Ovary (tissue), 9 donors: ENCODE results near the gene ASB16. TPM values are rescaled to one million over a fixed set of nuclear protein-coding genes. Genes with fewer than 3 reads are reported as not detected.

Source experiments
- DNase-seq, 5 donors: peaks; one replicate each; pipeline ENCODE4 v3.0.0-alpha.2; 2019 to 2020
- H3K27ac ChIP-seq, 2 donors: fragments of 200-600 bp; one replicate each; pipeline versions ENCODE4 v1.5.1 to v1.8.0; 2019 to 2022
- H3K27me3 ChIP-seq: fragments of 200-600 bp; one replicate; pipeline ENCODE4 v1.8.0; 2022
- H3K36me3 ChIP-seq: fragments of 200-600 bp; sonication (generic); one replicate; pipeline ENCODE4 v1.5.1; 2019
- H3K4me1 ChIP-seq: one replicate; pipeline ENCODE4 v1.8.1; 2013; ENCODE audit warnings: mild to moderate bottlenecking, moderate library complexity; ENCODE audit not compliant: insufficient read depth
- H3K4me3 ChIP-seq: fragments of 200-600 bp; sonication (generic); one replicate; pipeline ENCODE4 v1.5.1; 2017
- H3K9me3 ChIP-seq, 2 donors: fragments of 200-600 bp in 1 of 2; sonication (generic) in 1 of 2; one replicate each; pipeline versions ENCODE4 v1.5.1 to v1.8.1; 2013 to 2019; ENCODE audit warnings: mild to moderate bottlenecking in 1 of 2, moderate library complexity in 1 of 2
- EP300 ChIP-seq: sonication (generic); formaldehyde crosslinking; IDR thresholded peaks from one replicate; pipeline ENCODE4 v1.6.1; 2017; ENCODE audit warnings: antibody characterized with exemption
- POLR2A ChIP-seq: fragments of 450-650 bp; IDR thresholded peaks from one replicate; pipeline ENCODE4 v1.6.1; 2017; ENCODE audit warnings: antibody characterized with exemption, mild to moderate bottlenecking, moderate library complexity
- WGBS, 3 donors: extraction: QIAGEN DNeasy Blood & Tissue Kit in 1 of 3; methylation state at CpG; one replicate each; pipeline versions ENCODE4 v1.1.5 to v1.1.7; 2013 to 2017; 5-methylcytosine and 5-hydroxymethylcytosine counted together
- intact Hi-C, 4 donors: fragments of 100-400 bp; cut with DNase I; formaldehyde crosslinking; loops; one replicate each; pipeline versions ENCODE4 v1.11.0 to v1.15.1; 2022 to 2023
- polyA plus RNA-seq, 2 donors: library from polyadenylated mRNA; stranded (reverse); fragments of 200-250 nt in 1 of 2; fragments of 350-450 nt in 1 of 2; fragmentation: Illumina TruSeq in 1 of 2; extraction: RNeasy Lipid Tissue Mini Kit (QIAGEN cat#74804) in 1 of 2; gene quantifications; one replicate each; pipeline ENCODE4 v1.2.3, GENCODE V29; 2013 to 2014
- total RNA-seq, 7 donors: library from RNA; depleted of rRNA in 2 of 7; stranded (reverse); fragments of >200 nt in 2 of 7; fragmentation: NEBNext Ultra II Directional in 3 of 7; extraction: Animal tissue kit (Norgen Biotek cat#: 25700) in 3 of 7; gene quantifications; one replicate each; pipeline versions ENCODE4 v1.1.0 to v1.2.4, GENCODE V29; 2016 to 2023
- TF ChIP-seq, protein P1 (sequence below), 3 donors: fragments of 450-650 bp in 2 of 3; fragments of 200-600 bp in 1 of 3; IDR thresholded peaks; one replicate each; pipeline versions ENCODE4 v1.5.1 to v1.8.0; 2016 to 2022; ENCODE audit warnings: antibody characterized with exemption in 3 of 3, mild to moderate bottlenecking in 1 of 3
- donor health status: DM: no; HTN: no; CAD: no; lungs with moderate emphysema.
- donor health status: DM: no; HTN: no; CAD: no.
- donor health status: Bipolar disorder and iron deficiency.
- donor health status: DM: yes; HTN: yes; CAD: no.
- donor health status: DM: no; HTN: no; CAD: no.
- donor health status: DM: yes; HTN: yes; CAD: no.

Gene ASB16
- total and polyA plus RNA-seq, 9 donors = 0.10 to 1.8 (median 0.98) TPM; not detected in 1

DNA sequence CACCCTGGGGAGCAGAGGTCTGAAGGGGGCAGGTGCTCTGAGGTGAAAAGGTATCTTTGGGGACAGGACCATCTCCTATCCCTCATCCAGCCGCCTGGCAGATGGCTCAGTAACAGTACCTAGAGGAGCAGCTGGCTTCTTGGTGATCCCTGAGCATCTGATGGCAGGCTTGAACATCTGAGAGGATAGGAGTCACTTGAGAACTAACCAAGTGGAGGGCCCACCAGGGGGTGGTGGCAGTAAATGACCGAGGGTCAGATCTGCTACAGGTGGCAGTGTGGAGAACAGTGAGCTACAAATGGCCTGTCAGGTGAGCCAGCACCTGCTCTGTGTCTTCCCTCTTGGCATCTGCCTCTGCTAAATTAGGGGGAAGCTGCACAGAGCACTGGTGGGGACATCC, 15.0 kb upstream of the ASB16 start:
- no peaks in the 10 kb centered on the region for H3K36me3 ChIP-seq
- no peaks in the 10 kb centered on the region for H3K9me3 ChIP-seq
- no peak for TF ChIP-seq EP300
- TF ChIP-seq POLR2A = no peak
- TF ChIP-seq, protein P1, sequence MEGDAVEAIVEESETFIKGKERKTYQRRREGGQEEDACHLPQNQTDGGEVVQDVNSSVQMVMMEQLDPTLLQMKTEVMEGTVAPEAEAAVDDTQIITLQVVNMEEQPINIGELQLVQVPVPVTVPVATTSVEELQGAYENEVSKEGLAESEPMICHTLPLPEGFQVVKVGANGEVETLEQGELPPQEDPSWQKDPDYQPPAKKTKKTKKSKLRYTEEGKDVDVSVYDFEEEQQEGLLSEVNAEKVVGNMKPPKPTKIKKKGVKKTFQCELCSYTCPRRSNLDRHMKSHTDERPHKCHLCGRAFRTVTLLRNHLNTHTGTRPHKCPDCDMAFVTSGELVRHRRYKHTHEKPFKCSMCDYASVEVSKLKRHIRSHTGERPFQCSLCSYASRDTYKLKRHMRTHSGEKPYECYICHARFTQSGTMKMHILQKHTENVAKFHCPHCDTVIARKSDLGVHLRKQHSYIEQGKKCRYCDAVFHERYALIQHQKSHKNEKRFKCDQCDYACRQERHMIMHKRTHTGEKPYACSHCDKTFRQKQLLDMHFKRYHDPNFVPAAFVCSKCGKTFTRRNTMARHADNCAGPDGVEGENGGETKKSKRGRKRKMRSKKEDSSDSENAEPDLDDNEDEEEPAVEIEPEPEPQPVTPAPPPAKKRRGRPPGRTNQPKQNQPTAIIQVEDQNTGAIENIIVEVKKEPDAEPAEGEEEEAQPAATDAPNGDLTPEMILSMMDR (IDR thresholded peaks at IDR 0.05) = no peak
- H3K27me3 ChIP-seq = no peaks in the 10 kb centered on the region
- no peak overlapping the region for H3K4me3 ChIP-seq
- H3K27ac ChIP-seq = no peak overlapping the region
- DNase-seq = no peak
- no peaks in the 10 kb centered on the region for H3K4me1 ChIP-seq
- intact Hi-C loops = no loop called here
- WGBS, 3 donors = 83 to 89% (median 86%) methylated on average over 2 of the region's 2 CpGs

GRCh38 chr17:44159519-44160210, 10.8 kb upstream of the ASB16 start:
- Histone ChIP-seq H3K4me1 (no peaks in the 10 kb centered on the region), H3K27ac (no peak overlapping the region), H3K4me3 (no peak overlapping the region), H3K9me3 (no peaks in the 10 kb centered on the region), H3K36me3 (no peaks in the 10 kb centered on the region), H3K27me3 (no peaks in the 10 kb centered on the region)
- TF ChIP-seq, protein P1 (IDR thresholded peaks at IDR 0.05) = no peak
- no peak for TF ChIP-seq POLR2A
- no peak for TF ChIP-seq EP300
- WGBS, 3 donors = 81 to 82% (median 81%) methylated on average over 15 of the region's 15 CpGs
- no peak for DNase-seq
- intact Hi-C loops = loop anchor here in 1 of 4 donors (10.0 kb wide), 1 partner anchor 215 kb away; the partner anchor contains the start of gene PPY

GRCh38 chr17:44164476-44164875, 6.0 kb upstream of the ASB16 start:
- Histone ChIP-seq H3K36me3 (no peaks in the 10 kb centered on the region), H3K4me1 (no peaks in the 10 kb centered on the region), H3K9me3 (no peaks in the 10 kb centered on the region), H3K4me3 (no peak overlapping the region), H3K27me3 (no peaks in the 10 kb centered on the region), H3K27ac (no peak overlapping the region)
- TF ChIP-seq, protein P1 (IDR thresholded peaks at IDR 0.05) = no peak
- TF ChIP-seq EP300 (no peak), POLR2A (no peak)
- intact Hi-C loops = loop anchor here in 1 of 4 donors (10.0 kb wide), 1 partner anchor 220 kb away; the partner anchor contains the start of gene PPY
- 84 to 97% (median 89%) methylated on average over 1 of the region's 1 CpG for WGBS, 3 donors
- no peak for DNase-seq

GRCh38 chr17:44167181-44167861, 3.2 kb upstream of the ASB16 start:
- Histone ChIP-seq H3K36me3 (no peaks in the 10 kb centered on the region), H3K27ac (no peak overlapping the region), H3K4me3 (no peak overlapping the region), H3K27me3 (no peaks in the 10 kb centered on the region), H3K4me1 (peaks cover 6% of the 10 kb centered on the region), H3K9me3 (no peaks in the 10 kb centered on the region)
- no peak for DNase-seq
- 83 to 95% (median 88%) methylated on average over 7 of the region's 7 CpGs for WGBS, 3 donors
- no peak for TF ChIP-seq EP300
- no peak for TF ChIP-seq POLR2A
- TF ChIP-seq, protein P1 (IDR thresholded peaks at IDR 0.05) = no peak
- intact Hi-C loops = loop anchor here in 2 of 4 donors (5.0 to 10.0 kb wide), 2 partner anchors 223 to 225 kb away; partner anchors contain the start of gene PPY (in 2 of the 2)
